ENCODE measurements around the gene PTGIS. TPM values are rescaled to one million over a fixed set of nuclear protein-coding genes. Genes with fewer than 3 reads are reported as not detected.

Gene PTGIS
- total RNA-seq, 6 experiments from 2014 or later, result 0.05 TPM; not detected in 5

- DNase-seq, result no peak
- H3K27me3 Mint-ChIP-seq (ENCODE audit: insufficient read depth), result peaks cover 26% of the 10 kb centered on the region
- no peaks in the 10 kb centered on the region for H3K9me3 Mint-ChIP-seq
- no peak overlapping the region for H3K27ac Mint-ChIP-seq
- H3K4me1 Mint-ChIP-seq (ENCODE audit: low read depth), result peaks cover 40% of the 10 kb centered on the region
- no peaks in the 10 kb centered on the region for H3K36me3 Mint-ChIP-seq (ENCODE audit: low read depth)
- no peak overlapping the region for H3K4me3 Mint-ChIP-seq
- no peak for TF ChIP-seq CTCF (IDR thresholded peaks at IDR 0.05)
Measured at GRCh38 chr20:49561256-49561655, 6.7 kb downstream of the PTGIS start.

GRCh38 chr20:49560646-49561045, 7.3 kb downstream of the PTGIS start:
- H3K36me3 Mint-ChIP-seq (ENCODE audit: low read depth), result no peaks in the 10 kb centered on the region
- H3K4me1 Mint-ChIP-seq (ENCODE audit: low read depth), result peaks cover 40% of the 10 kb centered on the region
- H3K27ac Mint-ChIP-seq, result no peak overlapping the region
- DNase-seq, result no peak
- no peaks in the 10 kb centered on the region for H3K9me3 Mint-ChIP-seq
- TF ChIP-seq CTCF (IDR thresholded peaks at IDR 0.05), result no peak
- H3K27me3 Mint-ChIP-seq (ENCODE audit: insufficient read depth), result peaks cover 30% of the 10 kb centered on the region
- no peak overlapping the region for H3K4me3 Mint-ChIP-seq

- Mint-ChIP-seq H3K27ac (no peak overlapping the region), H3K36me3 (ENCODE audit: low read depth) (no peaks in the 10 kb centered on the region), H3K9me3 (no peaks in the 10 kb centered on the region), H3K27me3 (ENCODE audit: insufficient read depth) (peaks cover 33% of the 10 kb centered on the region), H3K4me3 (no peak overlapping the region), H3K4me1 (ENCODE audit: low read depth) (peaks cover 40% of the 10 kb centered on the region)
- DNase-seq, result no peak
- TF ChIP-seq CTCF (IDR thresholded peaks at IDR 0.05), result no peak
Measured at GRCh38 chr20:49560186-49560585, 7.8 kb downstream of the PTGIS start.

- Mint-ChIP-seq H3K9me3 (no peaks in the 10 kb centered on the region), H3K4me1 (ENCODE audit: low read depth) (peaks cover 40% of the 10 kb centered on the region), H3K27ac (no peak overlapping the region), H3K36me3 (ENCODE audit: low read depth) (no peaks in the 10 kb centered on the region), H3K27me3 (ENCODE audit: insufficient read depth) (peaks cover 33% of the 10 kb centered on the region), H3K4me3 (peak overlapping the region; percentile 38)
- TF ChIP-seq CTCF (IDR thresholded peaks at IDR 0.05), result no peak
- DNase-seq, result peak; percentile 42
Measured at GRCh38 chr20:49559411-49560081, 8.4 kb downstream of the PTGIS start.

GRCh38 chr20:49558826-49559225, 9.1 kb downstream of the PTGIS start:
- Mint-ChIP-seq H3K36me3 (ENCODE audit: low read depth) (no peaks in the 10 kb centered on the region), H3K27ac (no peak overlapping the region), H3K4me3 (no peak overlapping the region), H3K27me3 (ENCODE audit: insufficient read depth) (peaks cover 36% of the 10 kb centered on the region), H3K4me1 (ENCODE audit: low read depth) (peaks cover 40% of the 10 kb centered on the region), H3K9me3 (no peaks in the 10 kb centered on the region)
- TF ChIP-seq CTCF (IDR thresholded peaks at IDR 0.05), result no peak
- DNase-seq, result no peak

All from HFFc6 (cell line).